Gastroesophageal sphincter (tissue), 4 donors: ENCODE data around the gene MAP3K20. TPM values are rescaled to one million over a fixed set of nuclear protein-coding genes. Genes with fewer than 3 reads are reported as not detected.
A peak's percentile ranks its signal among the peaks of the same experiment; 100 is the strongest.
"Not testable (repeated sequence)": the region's sequence is repeated elsewhere in the genome, so short reads cannot be mapped to it uniquely, and the experiment has no call there.

ENCODE experiments used
- ATAC-seq: fragments of 150-250 bp; one replicate; pipeline ENCODE4 v1.9.1; 2016; ENCODE audit warnings: mild to moderate bottlenecking, moderate library complexity
- H3K27ac ChIP-seq, 4 donors: fragments of 200-600 bp; sonication (generic) in 3 of 4; 1 replicate in 3 of 4; 2 replicates in 1 of 4; pipeline ENCODE4 v1.5.1; 2016 to 2019
- H3K27me3 ChIP-seq: fragments of 200-600 bp; sonication (generic); one replicate; pipeline ENCODE4 v1.5.1; 2019
- H3K36me3 ChIP-seq, 2 donors: fragments of 200-600 bp; sonication (generic); one replicate each; pipeline ENCODE4 v1.5.1; 2019; ENCODE audit warnings: control low read depth in 1 of 2
- H3K4me1 ChIP-seq, 3 donors: fragments of 200-600 bp; sonication (generic); 1 replicate in 2 of 3; 2 replicates in 1 of 3; pipeline ENCODE4 v1.5.1; 2016 to 2019; ENCODE audit warnings: control low read depth in 2 of 3
- H3K4me3 ChIP-seq, 2 donors: fragments of 200-600 bp; sonication (generic); one replicate each; pipeline ENCODE4 v1.5.1; 2019; ENCODE audit warnings: mild to moderate bottlenecking in 1 of 2, moderate library complexity in 1 of 2
- H3K9me3 ChIP-seq, 3 donors: fragments of 200-600 bp; sonication (generic); one replicate each; pipeline ENCODE4 v1.5.1; 2017 to 2019; ENCODE audit warnings: control low read depth in 2 of 3
- EP300 ChIP-seq: sonication (generic); formaldehyde crosslinking; IDR thresholded peaks from one replicate; pipeline ENCODE4 v1.6.1; 2017; ENCODE audit warnings: antibody characterized with exemption, mild to moderate bottlenecking
- POLR2A ChIP-seq, 2 donors: fragments of 450-650 bp; IDR thresholded peaks; one replicate each; pipeline ENCODE4 v1.6.1; 2017; ENCODE audit warnings: antibody characterized with exemption in 2 of 2, mild to moderate bottlenecking in 2 of 2, moderate library complexity in 1 of 2
- POLR2AphosphoS5 ChIP-seq: sonication (generic); formaldehyde crosslinking; IDR thresholded peaks from one replicate; pipeline ENCODE4 v1.6.1; 2017; ENCODE audit warnings: antibody characterized with exemption
- WGBS, 2 donors: methylation state at CpG; one replicate each; pipeline ENCODE4 v1.1.5; 2018; ENCODE audit warnings: low coverage in 1 of 2; 5-methylcytosine and 5-hydroxymethylcytosine counted together
- total RNA-seq, 4 donors: library from RNA; depleted of rRNA; stranded (reverse); fragments of >200 nt; gene quantifications; one replicate each; pipeline ENCODE4 v1.1.0, GENCODE V29; 2016
- TF ChIP-seq, protein P1 (sequence below), 4 experiments: fragments of 200-600 bp in 2 of 4; fragments of 450-650 bp in 2 of 4; sonication (generic) in 1 of 4; IDR thresholded peaks; one replicate each; pipeline ENCODE4 v1.5.1; 2017 to 2019; ENCODE audit warnings: antibody characterized with exemption in 4 of 4, mild to moderate bottlenecking in 2 of 4, moderate library complexity in 2 of 4

The MAP3K20 gene
- total RNA-seq, 4 donors from 2014 or later = 318 to 496 (median 327) TPM

DNA sequence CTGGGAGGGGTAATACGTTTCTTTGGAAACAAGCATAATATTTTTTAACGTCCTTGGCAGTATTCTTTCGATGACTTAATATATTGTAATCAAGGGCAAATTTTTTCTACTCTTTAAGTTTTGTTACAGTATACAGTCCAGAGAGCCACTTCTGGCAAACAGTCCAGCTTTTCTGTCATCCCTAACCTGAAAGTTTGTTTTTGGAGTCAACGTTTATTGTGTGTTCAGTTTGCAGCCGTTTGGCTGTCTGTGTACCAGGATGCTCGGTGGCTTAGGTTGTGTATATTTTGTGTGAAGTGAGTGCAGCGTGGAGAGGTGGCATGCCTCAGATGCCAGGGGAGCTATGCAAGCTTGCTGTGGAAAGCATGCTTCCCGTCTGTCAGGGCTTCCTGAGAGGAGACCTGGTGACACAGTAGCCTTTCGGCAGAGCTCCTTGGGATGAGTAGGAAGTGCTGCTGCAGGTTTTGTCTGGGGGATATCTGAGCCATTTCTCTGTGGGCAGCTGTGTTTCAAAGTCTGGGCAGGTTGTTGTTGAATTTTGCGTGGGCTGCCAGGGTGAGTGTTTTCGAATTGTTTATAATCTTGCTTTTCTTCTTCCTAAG, 14.7 kb downstream of the MAP3K20 start:
- Histone ChIP-seq H3K27me3 (no peaks in the 10 kb centered on the region), H3K4me1 (peaks cover 10 to 92% (median 46%) of the 10 kb centered on the region in 3 donors), H3K4me3 (peak overlapping the region; percentile 8 to 28), H3K36me3 (peaks cover 0 to 7% of the 10 kb centered on the region in 2 donors), H3K27ac (peak overlapping the region; percentile 81 to 96 (median 82)), H3K9me3 (no peaks in the 10 kb centered on the region)
- TF ChIP-seq POLR2A (IDR thresholded peaks at IDR 0.05) = no peak
- peak; percentile 77 for TF ChIP-seq POLR2AphosphoS5
- peak; percentile 63 for ATAC-seq
- WGBS, 2 donors = 12 to 19% methylated on average over 8 to 9 of the region's 11 CpGs

DNA sequence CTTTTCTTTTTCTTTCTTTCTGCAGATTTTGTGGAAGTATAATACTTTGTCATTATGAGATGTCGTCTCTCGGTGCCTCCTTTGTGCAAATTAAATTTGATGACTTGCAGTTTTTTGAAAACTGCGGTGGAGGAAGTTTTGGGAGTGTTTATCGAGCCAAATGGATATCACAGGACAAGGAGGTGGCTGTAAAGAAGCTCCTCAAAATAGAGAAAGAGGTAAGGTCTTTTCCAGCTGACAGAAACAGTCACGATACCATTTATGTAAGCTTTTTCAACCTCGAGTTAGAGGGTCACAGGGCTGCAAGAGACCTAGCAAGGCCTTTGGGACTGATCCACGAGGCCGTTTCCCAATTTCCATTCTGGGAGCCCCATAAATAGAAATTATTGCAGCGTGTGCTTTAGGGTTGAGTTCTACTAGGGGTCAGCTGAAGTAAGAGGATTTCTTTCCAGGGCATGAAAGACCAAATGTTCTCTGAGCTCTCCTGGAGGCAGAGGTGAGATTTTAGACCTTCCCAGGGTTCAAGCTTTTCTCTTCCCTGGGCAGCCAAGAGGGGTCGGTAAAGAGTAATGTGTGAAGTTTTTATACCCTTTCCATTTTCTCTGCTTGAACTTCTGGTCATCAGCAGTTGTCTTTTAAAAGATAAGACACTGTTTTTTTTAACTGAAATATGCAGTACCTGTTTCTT, 15.5 kb downstream of the MAP3K20 start:
- Histone ChIP-seq H3K9me3 (no peaks in the 10 kb centered on the region), H3K27me3 (no peaks in the 10 kb centered on the region), H3K4me1 (peaks cover 10 to 92% (median 44%) of the 10 kb centered on the region in 3 donors), H3K4me3 (peak overlapping the region; percentile 8 to 28), H3K36me3 (peaks cover 0 to 8% of the 10 kb centered on the region in 2 donors), H3K27ac (peak overlapping the region; percentile 81 to 96 (median 82))
- TF ChIP-seq POLR2A (IDR thresholded peaks at IDR 0.05) (no peak), POLR2AphosphoS5 (peak; percentile 74)
- TF ChIP-seq, protein P1, sequence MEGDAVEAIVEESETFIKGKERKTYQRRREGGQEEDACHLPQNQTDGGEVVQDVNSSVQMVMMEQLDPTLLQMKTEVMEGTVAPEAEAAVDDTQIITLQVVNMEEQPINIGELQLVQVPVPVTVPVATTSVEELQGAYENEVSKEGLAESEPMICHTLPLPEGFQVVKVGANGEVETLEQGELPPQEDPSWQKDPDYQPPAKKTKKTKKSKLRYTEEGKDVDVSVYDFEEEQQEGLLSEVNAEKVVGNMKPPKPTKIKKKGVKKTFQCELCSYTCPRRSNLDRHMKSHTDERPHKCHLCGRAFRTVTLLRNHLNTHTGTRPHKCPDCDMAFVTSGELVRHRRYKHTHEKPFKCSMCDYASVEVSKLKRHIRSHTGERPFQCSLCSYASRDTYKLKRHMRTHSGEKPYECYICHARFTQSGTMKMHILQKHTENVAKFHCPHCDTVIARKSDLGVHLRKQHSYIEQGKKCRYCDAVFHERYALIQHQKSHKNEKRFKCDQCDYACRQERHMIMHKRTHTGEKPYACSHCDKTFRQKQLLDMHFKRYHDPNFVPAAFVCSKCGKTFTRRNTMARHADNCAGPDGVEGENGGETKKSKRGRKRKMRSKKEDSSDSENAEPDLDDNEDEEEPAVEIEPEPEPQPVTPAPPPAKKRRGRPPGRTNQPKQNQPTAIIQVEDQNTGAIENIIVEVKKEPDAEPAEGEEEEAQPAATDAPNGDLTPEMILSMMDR (IDR thresholded peaks at IDR 0.05) = peak in 3 of 4 experiments; percentile 37 to 54 (median 48)
- 16 to 32% methylated on average over 10 of the region's 10 CpGs for WGBS, 2 donors
- peak; percentile 77 for ATAC-seq

DNA sequence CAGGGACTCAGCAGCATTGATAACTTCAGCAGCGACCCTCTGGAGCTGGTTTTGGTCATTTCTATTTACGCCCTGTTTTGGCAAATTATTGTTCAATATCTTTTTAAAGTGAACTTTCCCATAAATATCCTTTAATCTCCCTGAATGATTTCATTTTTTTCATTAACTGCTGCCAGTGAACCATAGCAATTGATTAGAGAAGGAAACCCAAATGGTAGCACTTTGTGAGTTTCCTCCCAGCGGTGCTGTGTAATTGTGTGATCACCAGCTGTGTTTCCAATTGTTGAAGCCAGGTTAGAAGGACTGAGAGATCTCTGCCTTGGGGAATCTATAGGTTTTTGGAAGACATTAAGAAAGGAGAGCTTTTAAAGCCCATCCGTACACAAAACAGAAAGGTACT, 16.3 kb downstream of the MAP3K20 start:
- 76 to 83% methylated on average over 2 to 4 of the region's 4 CpGs for WGBS, 2 donors
- Histone ChIP-seq H3K27ac (peak overlapping the region; percentile 81 to 96 (median 82)), H3K36me3 (peaks cover 0 to 16% of the 10 kb centered on the region in 2 donors), H3K4me1 (peaks cover 8 to 92% (median 41%) of the 10 kb centered on the region in 3 donors), H3K27me3 (no peaks in the 10 kb centered on the region), H3K4me3 (peak overlapping the region; percentile 10 to 28), H3K9me3 (no peaks in the 10 kb centered on the region)
- ATAC-seq = no peak
- TF ChIP-seq, protein P1 (IDR thresholded peaks at IDR 0.05) = no peak
- no peak for TF ChIP-seq POLR2AphosphoS5
- TF ChIP-seq POLR2A (IDR thresholded peaks at IDR 0.05) = no peak
- TF ChIP-seq EP300 = no peak

DNA sequence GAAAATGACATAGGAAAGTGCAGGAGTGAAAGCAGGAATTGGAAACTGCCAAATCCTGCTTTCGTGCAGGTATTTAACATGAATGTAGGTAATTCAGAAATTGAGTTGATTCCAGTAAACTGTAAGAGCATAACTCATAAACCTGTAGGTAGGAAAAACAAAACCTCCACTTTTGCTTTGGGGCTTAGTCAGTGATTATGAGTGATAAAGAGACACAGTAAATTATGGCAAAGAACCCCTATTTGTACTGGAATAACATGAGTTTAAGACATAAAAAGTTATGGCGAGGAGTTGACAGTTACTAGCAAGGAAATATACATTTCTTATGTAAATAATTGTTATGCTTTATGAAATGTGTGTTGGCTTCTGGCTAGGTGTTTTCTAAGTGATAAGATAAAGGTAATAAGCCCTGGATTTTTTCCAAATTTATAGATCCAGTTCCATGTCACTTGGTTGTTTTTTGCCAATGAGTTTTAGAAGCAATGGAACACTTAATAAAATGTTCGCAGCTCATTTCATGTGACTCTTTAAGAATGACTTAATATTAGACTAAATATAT, 17.3 kb downstream of the MAP3K20 start:
- peaks cover 0 to 20% of the 10 kb centered on the region in 2 donors for H3K36me3 ChIP-seq
- 64 to 76% methylated on average over 3 of the region's 3 CpGs for WGBS, 2 donors
- H3K4me1 ChIP-seq = peaks cover 5 to 90% (median 41%) of the 10 kb centered on the region in 3 donors
- H3K9me3 ChIP-seq = no peaks in the 10 kb centered on the region
- no peak overlapping the region for H3K4me3 ChIP-seq
- no peak for ATAC-seq
- H3K27me3 ChIP-seq = no peaks in the 10 kb centered on the region
- TF ChIP-seq EP300 (no peak), POLR2A (IDR thresholded peaks at IDR 0.05) (no peak), POLR2AphosphoS5 (no peak)
- TF ChIP-seq, protein P1 (IDR thresholded peaks at IDR 0.05) = no peak
- peak overlapping the region; percentile 81 to 96 (median 82) for H3K27ac ChIP-seq

DNA sequence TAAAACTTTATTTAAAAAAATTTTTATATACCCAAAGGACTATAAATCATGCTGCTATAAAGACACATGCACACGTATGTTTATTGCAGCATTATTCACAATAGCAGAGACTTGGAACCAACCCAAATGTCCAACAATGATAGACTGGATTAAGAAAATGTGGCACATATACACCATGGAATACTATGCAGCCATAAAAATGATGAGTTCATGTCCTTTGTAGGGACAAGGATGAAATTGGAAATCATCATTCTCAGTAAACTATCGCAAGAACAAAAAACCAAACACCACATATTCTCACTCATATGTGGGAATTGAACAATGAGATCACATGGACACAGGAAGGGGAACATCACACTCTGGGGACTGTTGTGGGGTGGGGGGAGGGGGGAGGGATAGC, 18.0 kb downstream of the MAP3K20 start:
- not testable (repeated sequence) for H3K27me3 ChIP-seq, H3K9me3 ChIP-seq, H3K4me3 ChIP-seq, ATAC-seq
- H3K4me1 ChIP-seq = peaks cover 5 to 88% (median 38%) of the 10 kb centered on the region in 3 donors
- H3K27ac ChIP-seq = peak overlapping the region in 3 of 4 donors; percentile 81 to 96 (median 82)
- 60 to 64% methylated on average over 1 to 2 of the region's 2 CpGs for WGBS, 2 donors
- H3K36me3 ChIP-seq = peaks cover 0 to 20% of the 10 kb centered on the region in 2 donors
